Measurements from ENCODE around the gene WSCD2.

DNA sequence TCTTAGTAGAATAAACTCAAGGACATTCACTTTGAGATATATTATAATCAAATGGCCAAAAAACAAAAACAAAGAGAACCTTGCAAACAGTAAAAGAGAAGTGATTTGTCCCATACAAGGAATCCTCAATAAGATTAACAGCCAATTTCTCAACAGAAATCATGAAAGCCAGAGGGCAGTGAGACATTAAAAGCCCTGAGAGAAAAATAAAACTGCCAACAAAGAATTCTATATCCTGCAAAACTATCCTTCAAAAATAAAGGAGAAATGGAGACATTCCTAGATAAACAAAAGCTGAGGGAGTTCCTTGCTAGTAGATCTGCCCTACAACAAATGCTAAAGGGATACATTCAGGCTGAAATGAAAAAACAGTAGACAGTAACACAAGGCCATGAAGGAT, 131.9 kb downstream of the WSCD2 start:
- TF ChIP-seq, protein P1, sequence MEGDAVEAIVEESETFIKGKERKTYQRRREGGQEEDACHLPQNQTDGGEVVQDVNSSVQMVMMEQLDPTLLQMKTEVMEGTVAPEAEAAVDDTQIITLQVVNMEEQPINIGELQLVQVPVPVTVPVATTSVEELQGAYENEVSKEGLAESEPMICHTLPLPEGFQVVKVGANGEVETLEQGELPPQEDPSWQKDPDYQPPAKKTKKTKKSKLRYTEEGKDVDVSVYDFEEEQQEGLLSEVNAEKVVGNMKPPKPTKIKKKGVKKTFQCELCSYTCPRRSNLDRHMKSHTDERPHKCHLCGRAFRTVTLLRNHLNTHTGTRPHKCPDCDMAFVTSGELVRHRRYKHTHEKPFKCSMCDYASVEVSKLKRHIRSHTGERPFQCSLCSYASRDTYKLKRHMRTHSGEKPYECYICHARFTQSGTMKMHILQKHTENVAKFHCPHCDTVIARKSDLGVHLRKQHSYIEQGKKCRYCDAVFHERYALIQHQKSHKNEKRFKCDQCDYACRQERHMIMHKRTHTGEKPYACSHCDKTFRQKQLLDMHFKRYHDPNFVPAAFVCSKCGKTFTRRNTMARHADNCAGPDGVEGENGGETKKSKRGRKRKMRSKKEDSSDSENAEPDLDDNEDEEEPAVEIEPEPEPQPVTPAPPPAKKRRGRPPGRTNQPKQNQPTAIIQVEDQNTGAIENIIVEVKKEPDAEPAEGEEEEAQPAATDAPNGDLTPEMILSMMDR (IDR thresholded peaks at IDR 0.05; ENCODE audit: borderline replicate concordance, extremely low read depth, low read length, poor library complexity, severe bottlenecking) = no peak
- no peak for TF ChIP-seq EZH2 (IDR thresholded peaks at IDR 0.05; ENCODE audit: borderline replicate concordance, low read depth, low read length, severe bottlenecking)
